Colonic mucosa (tissue), 4 donors: ENCODE data around the gene RP2. TPM values are rescaled to one million over a fixed set of nuclear protein-coding genes. Genes with fewer than 3 reads are reported as not detected.

Experiments used
- DNase-seq: peaks from one replicate; pipeline ENCODE4 v3.0.0-alpha.2; 2020
- H3K27ac ChIP-seq: fragments of 200-600 bp; one replicate; pipeline ENCODE4 v1.8.0; 2021
- H3K27me3 ChIP-seq: fragments of 200-600 bp; one replicate; pipeline ENCODE4 v1.8.0; 2021
- H3K36me3 ChIP-seq: fragments of 200-600 bp; one replicate; pipeline ENCODE4 v1.8.0; 2021
- H3K4me1 ChIP-seq: fragments of 200-600 bp; one replicate; pipeline ENCODE4 v1.8.0; 2021; ENCODE audit warnings: mild to moderate bottlenecking
- H3K4me3 ChIP-seq: fragments of 200-600 bp; one replicate; pipeline ENCODE4 v1.8.0; 2021
- H3K9ac ChIP-seq, 2 donors: one replicate each; pipeline ENCODE4 v1.7.0; 2013; ENCODE audit warnings: control low read depth in 2 of 2, low read depth in 2 of 2, low read length in 2 of 2
- H3K9me3 ChIP-seq: fragments of 200-600 bp; one replicate; pipeline ENCODE4 v1.8.0; 2021
- CTCF ChIP-seq: fragments of 200-600 bp; IDR thresholded peaks from one replicate; pipeline ENCODE4 v1.8.0; 2022; ENCODE audit warnings: antibody characterized with exemption, mild to moderate bottlenecking
- intact Hi-C: fragments of 100-400 bp; cut with DNase I; formaldehyde crosslinking; loops from one replicate; pipeline ENCODE4 v1.14.1; 2022
- total RNA-seq, 2 donors: library from RNA; stranded (reverse); fragmentation: NEBNext Ultra II Directional in 1 of 2; extraction: Animal tissue kit (Norgen Biotek cat#: 25700) in 1 of 2; gene quantifications; one replicate each; pipeline ENCODE4 v1.2.1, GENCODE V29; 2021
- donor health status: healthy.
- donor health status: DM: no; HTN: no; CAD: no.
- donor health status: DM: no; HTN: no; CAD: no.

The RP2 gene
- total RNA-seq, 2 donors from 2014 or later: 11.7 to 19.1 TPM

GRCh38 chrX:46864606-46865005 is 27.8 kb downstream of the RP2 start:
- H3K27me3 ChIP-seq: no peaks in the 10 kb centered on the region
- intact Hi-C loops: no loop called here
- no peaks in the 10 kb centered on the region for H3K36me3 ChIP-seq
- H3K9me3 ChIP-seq: no peaks in the 10 kb centered on the region
- no peak overlapping the region for H3K9ac ChIP-seq
- H3K4me3 ChIP-seq: no peak overlapping the region
- DNase-seq: no peak
- H3K4me1 ChIP-seq: no peaks in the 10 kb centered on the region
- TF ChIP-seq CTCF: no peak
- no peak overlapping the region for H3K27ac ChIP-seq

GRCh38 chrX:46865281-46865680 is 28.4 kb downstream of the RP2 start:
- no peaks in the 10 kb centered on the region for H3K4me1 ChIP-seq
- H3K4me3 ChIP-seq: no peak overlapping the region
- no peak for DNase-seq
- H3K27ac ChIP-seq: no peak overlapping the region
- no peaks in the 10 kb centered on the region for H3K9me3 ChIP-seq
- TF ChIP-seq CTCF: no peak
- intact Hi-C loops: no loop called here
- H3K27me3 ChIP-seq: no peaks in the 10 kb centered on the region
- H3K9ac ChIP-seq: no peak overlapping the region
- H3K36me3 ChIP-seq: no peaks in the 10 kb centered on the region

GRCh38 chrX:46866726-46867125 is 29.9 kb downstream of the RP2 start:
- H3K4me1 ChIP-seq: no peaks in the 10 kb centered on the region
- no peak overlapping the region for H3K27ac ChIP-seq
- no peaks in the 10 kb centered on the region for H3K27me3 ChIP-seq
- no peaks in the 10 kb centered on the region for H3K36me3 ChIP-seq
- H3K9me3 ChIP-seq: no peaks in the 10 kb centered on the region
- H3K4me3 ChIP-seq: no peak overlapping the region
- no peak for DNase-seq
- intact Hi-C loops: no loop called here
- no peak for TF ChIP-seq CTCF
- no peak overlapping the region for H3K9ac ChIP-seq

GRCh38 chrX:46873746-46874145 is 36.9 kb downstream of the RP2 start:
- H3K27ac ChIP-seq: no peak overlapping the region
- H3K9me3 ChIP-seq: no peaks in the 10 kb centered on the region
- no peak for TF ChIP-seq CTCF
- no peaks in the 10 kb centered on the region for H3K27me3 ChIP-seq
- intact Hi-C loops: no loop called here
- no peaks in the 10 kb centered on the region for H3K36me3 ChIP-seq
- H3K9ac ChIP-seq: no peak overlapping the region
- H3K4me3 ChIP-seq: no peak overlapping the region
- DNase-seq: no peak
- H3K4me1 ChIP-seq: no peaks in the 10 kb centered on the region

GRCh38 chrX:46876901-46877300 is 40.1 kb downstream of the RP2 start:
- no peak overlapping the region for H3K4me3 ChIP-seq
- DNase-seq: no peak
- H3K4me1 ChIP-seq: no peaks in the 10 kb centered on the region
- no peaks in the 10 kb centered on the region for H3K27me3 ChIP-seq
- intact Hi-C loops: no loop called here
- no peaks in the 10 kb centered on the region for H3K9me3 ChIP-seq
- no peak overlapping the region for H3K9ac ChIP-seq
- TF ChIP-seq CTCF: no peak
- no peaks in the 10 kb centered on the region for H3K36me3 ChIP-seq
- H3K27ac ChIP-seq: no peak overlapping the region

GRCh38 chrX:46882266-46882665 is 45.4 kb downstream of the RP2 start:
- no peaks in the 10 kb centered on the region for H3K36me3 ChIP-seq
- no peak overlapping the region for H3K27ac ChIP-seq
- H3K9ac ChIP-seq: no peak overlapping the region
- no peaks in the 10 kb centered on the region for H3K4me1 ChIP-seq
- no peak overlapping the region for H3K4me3 ChIP-seq
- intact Hi-C loops: no loop called here
- TF ChIP-seq CTCF: no peak
- no peaks in the 10 kb centered on the region for H3K27me3 ChIP-seq
- DNase-seq: no peak
- H3K9me3 ChIP-seq: no peaks in the 10 kb centered on the region
